Gastrocnemius medialis (tissue), 4 donors: ENCODE data around the gene SSU72. TPM values are rescaled to one million over a fixed set of nuclear protein-coding genes. Genes with fewer than 3 reads are reported as not detected.

Source experiments
- ATAC-seq, 2 donors: fragments of 150-250 bp; one replicate each; pipeline ENCODE4 v1.9.1; 2016
- DNase-seq, 2 donors: peaks; one replicate each; pipeline ENCODE4 v3.0.0-alpha.2; 2019
- H3K27ac ChIP-seq, 4 donors: fragments of 200-600 bp; sonication (generic); 1 replicate in 1 of 4; 2 replicates in 3 of 4; pipeline ENCODE4 v1.5.1; 2016 to 2018; ENCODE audit warnings: mild to moderate bottlenecking in 2 of 4, moderate library complexity in 1 of 4
- H3K27me3 ChIP-seq, 3 donors: fragments of 200-600 bp; sonication (generic) in 2 of 3; 1 replicate in 1 of 3; 2 replicates in 2 of 3; pipeline versions ENCODE4 v1.5.1 to v1.6.0; 2016 to 2019; ENCODE audit warnings: mild to moderate bottlenecking in 1 of 3, moderate library complexity in 1 of 3
- H3K36me3 ChIP-seq, 2 donors: fragments of 200-600 bp; sonication (generic) in 1 of 2; one replicate each; pipeline ENCODE4 v1.5.1; 2017 to 2018
- H3K4me1 ChIP-seq, 2 donors: fragments of 200-600 bp; sonication (generic) in 1 of 2; one replicate each; pipeline ENCODE4 v1.5.1; 2016 to 2017; ENCODE audit warnings: mild to moderate bottlenecking in 2 of 2
- H3K4me3 ChIP-seq, 4 donors: fragments of 200-600 bp; sonication (generic) in 3 of 4; 1 replicate in 1 of 4; 2 replicates in 3 of 4; pipeline ENCODE4 v1.5.1; 2016 to 2019; ENCODE audit warnings: mild to moderate bottlenecking in 2 of 4
- H3K9me3 ChIP-seq, 3 donors: fragments of 200-600 bp; sonication (generic) in 2 of 3; 1 replicate in 1 of 3; 2 replicates in 2 of 3; pipeline ENCODE4 v1.5.1; 2016 to 2019
- CTCF ChIP-seq, 5 experiments: fragments of 450-650 bp in 3 of 5; fragments of 200-600 bp in 2 of 5; sonication (generic) in 2 of 5; IDR thresholded peaks in 4 of 5; conservative IDR thresholded peaks in 1 of 5; 1 replicate in 4 of 5; 2 replicates in 1 of 5; pipeline ENCODE4 v1.5.1; 2016 to 2019; ENCODE audit warnings: antibody characterized with exemption in 5 of 5, mild to moderate bottlenecking in 3 of 5, moderate library complexity in 3 of 5
- POLR2A ChIP-seq, 2 donors: fragments of 450-650 bp; IDR thresholded peaks; one replicate each; pipeline ENCODE4 v1.6.1; 2017; ENCODE audit warnings: antibody characterized with exemption in 2 of 2, mild to moderate bottlenecking in 2 of 2, moderate library complexity in 2 of 2
- in situ Hi-C, 4 donors: fragments of 200-750 bp; cut with MboI; loops; one replicate each; pipeline versions ENCODE4 v1.15.0 to v1.8.0; 2017; ENCODE audit warnings: low sequenced_read_pairs in 4 of 4
- intact Hi-C: fragments of 100-400 bp; cut with DNase I; formaldehyde crosslinking; loops from one replicate; pipeline ENCODE4 v1.15.1; 2023; ENCODE audit warnings: low total_unique reads
- total RNA-seq, 4 donors: library from RNA; depleted of rRNA; stranded (reverse); fragments of >200 nt; gene quantifications; one replicate each; pipeline versions ENCODE4 v1.1.0 to v1.2.3, GENCODE V29; 2016

Gene SSU72
- total RNA-seq, 4 donors from 2014 or later, result 141 to 235 (median 208) TPM

- intact Hi-C loops, result no loop called here
- no peak for TF ChIP-seq POLR2A (IDR thresholded peaks at IDR 0.05)
- no peak for TF ChIP-seq CTCF (IDR thresholded peaks at IDR 0.05 in 4 of 5, conservative IDR thresholded peaks at IDR 0.05 in 1 of 5)
These were observed 35.3 kb upstream of the SSU72 start for GRCh38 chr1:1609822-1610485.

GRCh38 chr1:1606232-1606631 is 31.6 kb upstream of the SSU72 start:
- Histone ChIP-seq H3K27me3 (peaks cover 4 to 20% (median 13%) of the 10 kb centered on the region in 3 donors), H3K4me1 (no peaks in the 10 kb centered on the region), H3K9me3 (no peaks in the 10 kb centered on the region), H3K4me3 (no peak overlapping the region), H3K27ac (no peak overlapping the region), H3K36me3 (no peaks in the 10 kb centered on the region)
- no peak for TF ChIP-seq POLR2A (IDR thresholded peaks at IDR 0.05)
- TF ChIP-seq CTCF (IDR thresholded peaks at IDR 0.05 in 4 of 5, conservative IDR thresholded peaks at IDR 0.05 in 1 of 5), result no peak
- in situ Hi-C loops, result no loop called here
- intact Hi-C loops, result no loop called here
- ATAC-seq, result no peak
- no peak for DNase-seq

More at GRCh38 chr1:1609822-1610485, 35.3 kb upstream of the SSU72 start:
- Histone ChIP-seq H3K4me1 (peaks cover 13% of the 10 kb centered on the region in 2 donors), H3K27me3 (peaks cover 0 to 1% (median under 1%) of the 10 kb centered on the region in 3 donors), H3K36me3 (peaks cover 0 to 6% of the 10 kb centered on the region in 2 donors), H3K4me3 (no peak overlapping the region), H3K27ac (no peak overlapping the region), H3K9me3 (no peaks in the 10 kb centered on the region)
- DNase-seq (no peak), ATAC-seq (no peak)
- in situ Hi-C loops, result no loop called here

GRCh38 chr1:1605724-1606123 is 31.1 kb upstream of the SSU72 start:
- TF ChIP-seq POLR2A (IDR thresholded peaks at IDR 0.05) (no peak), CTCF (IDR thresholded peaks at IDR 0.05 in 4 of 5, conservative IDR thresholded peaks at IDR 0.05 in 1 of 5) (no peak)
- peaks cover 0 to 2% of the 10 kb centered on the region in 2 donors for H3K4me1 ChIP-seq
- no peaks in the 10 kb centered on the region for H3K9me3 ChIP-seq
- no peak overlapping the region for H3K27ac ChIP-seq
- peaks cover 9 to 25% (median 18%) of the 10 kb centered on the region in 3 donors for H3K27me3 ChIP-seq
- intact Hi-C loops (no loop called here), in situ Hi-C loops (no loop called here)
- no peak overlapping the region for H3K4me3 ChIP-seq
- ATAC-seq, result no peak
- H3K36me3 ChIP-seq, result no peaks in the 10 kb centered on the region
- no peak for DNase-seq

GRCh38 chr1:1605034-1605591 is 30.4 kb upstream of the SSU72 start:
- no peaks in the 10 kb centered on the region for H3K36me3 ChIP-seq
- H3K4me3 ChIP-seq, result no peak overlapping the region
- H3K27me3 ChIP-seq, result peaks cover 14 to 31% (median 24%) of the 10 kb centered on the region in 3 donors

More at GRCh38 chr1:1605034-1605591, 30.4 kb upstream of the SSU72 start:
- in situ Hi-C loops (no loop called here), intact Hi-C loops (no loop called here)
- Histone ChIP-seq H3K9me3 (no peaks in the 10 kb centered on the region), H3K27ac (no peak overlapping the region), H3K4me1 (peaks cover 0 to 8% of the 10 kb centered on the region in 2 donors)
- ATAC-seq (no peak), DNase-seq (no peak)
- TF ChIP-seq CTCF (IDR thresholded peaks at IDR 0.05 in 4 of 5, conservative IDR thresholded peaks at IDR 0.05 in 1 of 5) (no peak), POLR2A (IDR thresholded peaks at IDR 0.05) (no peak)
